GM23338 (cell line): ENCODE measurements around the gene UQCRC2. TPM values are rescaled to one million over a fixed set of nuclear protein-coding genes. Genes with fewer than 3 reads are reported as not detected.
A peak's percentile ranks its signal among the peaks of the same experiment; 100 is the strongest.

ENCODE experiments used
- ATAC-seq: fragments of 200-7000 bp; cut with Tn5 transposase; 3 replicates; pipeline ENCODE4 v1.9.1; 2020
- DNase-seq: peaks from one replicate; pipeline ENCODE4 v3.0.0-alpha.2; 2015; ENCODE audit warnings: low spot score
- H2AFZ ChIP-seq: fragments of 200-600 bp; sonication (generic); 2 replicates; pipeline ENCODE4 v1.8.0; 2016; ENCODE audit warnings: antibody characterized with exemption, mild to moderate bottlenecking, moderate library complexity
- H3F3A ChIP-seq: fragments of 200-600 bp; sonication (generic); replicated peaks from 2 replicates; pipeline ENCODE4 v1.8.0; 2017; ENCODE audit warnings: antibody characterized with exemption, mixed run types, low read depth
- H3K27ac ChIP-seq: fragments of 200-600 bp; sonication (generic); 2 replicates; pipeline ENCODE4 v1.6.1; 2016; ENCODE audit warnings: low read depth
- H3K27me3 ChIP-seq: fragments of 200-600 bp; sonication (generic); 2 replicates; pipeline ENCODE4 v1.8.0; 2016; ENCODE audit warnings: mild to moderate bottlenecking, mixed run types, moderate library complexity; ENCODE audit not compliant: insufficient read depth
- H3K36me3 ChIP-seq: fragments of 200-600 bp; sonication (generic); 2 replicates; pipeline ENCODE4 v1.8.0; 2016; ENCODE audit warnings: mild to moderate bottlenecking; ENCODE audit not compliant: insufficient read depth
- H3K4me1 ChIP-seq: fragments of 200-600 bp; sonication (generic); 2 replicates; pipeline ENCODE4 v1.8.0; 2016; ENCODE audit warnings: mild to moderate bottlenecking, moderate library complexity; ENCODE audit not compliant: insufficient read depth
- H3K4me2 ChIP-seq: fragments of 200-600 bp; sonication (generic); 2 replicates; pipeline ENCODE4 v1.7.1; 2017; ENCODE audit warnings: mixed run types
- H3K4me3 ChIP-seq: fragments of 200-600 bp; sonication (generic); 2 replicates; pipeline ENCODE4 v1.6.1; 2016; ENCODE audit warnings: mixed run types
- H3K79me2 ChIP-seq: fragments of 200-600 bp; sonication (generic); replicated peaks from 2 replicates; pipeline ENCODE4 v1.8.0; 2017; ENCODE audit warnings: mild to moderate bottlenecking; ENCODE audit not compliant: insufficient read depth
- H3K9me2 ChIP-seq: fragments of 200-600 bp; sonication (generic); 2 replicates; pipeline ENCODE4 v1.8.0; 2017; ENCODE audit not compliant: insufficient read depth
- H4K20me1 ChIP-seq: fragments of 200-600 bp; sonication (generic); replicated peaks from 2 replicates; pipeline ENCODE4 v1.8.0; 2017; ENCODE audit warnings: mild to moderate bottlenecking; ENCODE audit not compliant: insufficient read depth
- H3K27ac Mint-ChIP-seq: 2 replicates; pipeline ENCODE4 v1.8.0; 2020; ENCODE audit warnings: inconsistent platforms, mild to moderate bottlenecking, moderate library complexity, mixed read lengths
- H3K27me3 Mint-ChIP-seq: 3 replicates; pipeline ENCODE4 v1.8.0; 2022; ENCODE audit warnings: low read depth, mild to moderate bottlenecking, moderate library complexity, mixed read lengths, inconsistent platforms; ENCODE audit not compliant: insufficient read depth, poor library complexity
- H3K36me3 Mint-ChIP-seq: 3 replicates; pipeline ENCODE4 v1.8.0; 2021; ENCODE audit warnings: low read depth, mild to moderate bottlenecking, inconsistent platforms, moderate library complexity, mixed read lengths
- H3K4me1 Mint-ChIP-seq: 3 replicates; pipeline ENCODE4 v1.8.0; 2020; ENCODE audit warnings: mild to moderate bottlenecking, inconsistent platforms, mixed read lengths
- H3K4me3 Mint-ChIP-seq: 3 replicates; pipeline ENCODE4 v1.8.0; 2021; ENCODE audit warnings: moderate library complexity, mild to moderate bottlenecking, inconsistent platforms, mixed read lengths
- H3K9me3 Mint-ChIP-seq: 3 replicates; pipeline ENCODE4 v1.8.0; 2020; ENCODE audit warnings: moderate library complexity, mild to moderate bottlenecking, inconsistent platforms, mixed read lengths
- CREB1 ChIP-seq: fragments of 250-450 bp; sonication (Bioruptor Pico); IDR thresholded peaks from 2 replicates; pipeline ENCODE4 v1.5.0; 2020; ENCODE audit warnings: low read depth, mild to moderate bottlenecking, moderate library complexity
- CTCF ChIP-seq, 2 experiments: fragments of 200-600 bp in 1 of 2; sonication (generic) in 1 of 2; conservative IDR thresholded peaks; 2 replicates each; pipeline versions ENCODE4 v1.5.1 to v1.6.1; 2016 to 2017; ENCODE audit warnings: antibody characterized with exemption in 2 of 2, low read depth in 2 of 2, mild to moderate bottlenecking in 2 of 2, moderate library complexity in 1 of 2
- EZH2 ChIP-seq: fragments of 200-600 bp; sonication (generic); IDR thresholded peaks from one replicate; pipeline ENCODE4 v1.8.0; 2017; ENCODE audit warnings: antibody characterized with exemption, mild to moderate bottlenecking, low read depth; ENCODE audit not compliant: unreplicated experiment
- JUNB ChIP-seq: IDR thresholded peaks from one replicate; pipeline ENCODE4 v1.6.1; 2016; ENCODE audit warnings: antibody characterized with exemption; ENCODE audit not compliant: unreplicated experiment
- NANOG ChIP-seq: IDR thresholded peaks from 2 replicates; pipeline ENCODE4 v1.6.1; 2016; ENCODE audit warnings: antibody characterized with exemption, borderline replicate concordance
- REST ChIP-seq: IDR thresholded peaks from one replicate; pipeline ENCODE4 v1.6.1; 2018; ENCODE audit warnings: antibody characterized with exemption; ENCODE audit not compliant: unreplicated experiment
- ZNF114 ChIP-seq: fragments of 250-450 bp; sonication (Bioruptor Pico); IDR thresholded peaks from 2 replicates; pipeline ENCODE4 v1.5.0; 2020; ENCODE audit warnings: mild to moderate bottlenecking, moderate library complexity
- polyA plus RNA-seq: library from polyadenylated mRNA; unstranded; fragments of >200 nt; fragmentation: Nextera tagmentation; extraction: Ambion mirVana; gene quantifications from 2 replicates; pipeline ENCODE4 v1.2.1, GENCODE V29; 2016
- total RNA-seq: library from RNA; depleted of rRNA; stranded (reverse); fragments of >200 nt; shearing (Covaris generic); gene quantifications from 2 replicates; pipeline ENCODE4 v1.2.3, GENCODE V29; 2014

UQCRC2 gene
- total and polyA plus RNA-seq, 2 experiments from 2014 or later = 88.0 to 122 TPM

- Histone ChIP-seq H3K9me2 (no peaks in the 10 kb centered on the region), H3K27ac (no peak overlapping the region), H2AFZ (no peak overlapping the region), H3K4me1 (peaks cover 6% of the 10 kb centered on the region; the same call in 1 of the 2 replicates), H3K27me3 (no peaks in the 10 kb centered on the region), H3F3A (no peaks in the 10 kb centered on the region), H3K36me3 (no peaks in the 10 kb centered on the region), H3K4me2 (no peak overlapping the region), H3K79me2 (peaks cover 44% of the 10 kb centered on the region), H3K4me3 (no peak overlapping the region; the same call in 1 of the 2 replicates), H4K20me1 (peaks cover 9% of the 10 kb centered on the region)
- ATAC-seq (no peak), DNase-seq (peak; percentile 17)
- no peak overlapping the region for H3K27ac Mint-ChIP-seq
- peaks cover 4% of the 10 kb centered on the region for H3K27me3 Mint-ChIP-seq
- H3K4me1 Mint-ChIP-seq = peaks cover 5% of the 10 kb centered on the region; the same call in 2 of the 3 replicates
- H3K4me3 Mint-ChIP-seq = peak overlapping the region; percentile 30; the same call in 1 of the 3 replicates
- no peak for TF ChIP-seq EZH2
- TF ChIP-seq CTCF (conservative IDR thresholded peaks at IDR 0.05; ENCODE audit: low read depth in 2 of 2) = peak; percentile 44 to 48; a peak in 3 of 4 replicates
- H3K36me3 Mint-ChIP-seq = peaks cover 2% of the 10 kb centered on the region; the same call in 1 of the 3 replicates
- H3K9me3 Mint-ChIP-seq = no peaks in the 10 kb centered on the region
Measured at GRCh38 chr16:21950782-21951521, 2.2 kb upstream of the UQCRC2 start.

GRCh38 chr16:21952040-21952792 is 945 bp upstream of the UQCRC2 start:
- H3K4me1 ChIP-seq = peaks cover 6% of the 10 kb centered on the region; the same call in 1 of the 2 replicates
- Mint-ChIP-seq H3K4me1 (peaks cover 5% of the 10 kb centered on the region; the same call in 2 of the 3 replicates), H3K36me3 (peaks cover 2% of the 10 kb centered on the region), H3K27ac (peak overlapping the region; percentile 100), H3K9me3 (no peaks in the 10 kb centered on the region), H3K4me3 (peak overlapping the region; percentile 98), H3K27me3 (peaks cover 4% of the 10 kb centered on the region)
- H3K27me3 ChIP-seq = no peaks in the 10 kb centered on the region
- peak overlapping the region; percentile 87 for H3K4me3 ChIP-seq
- ATAC-seq (peak; percentile 77), DNase-seq (peak; percentile 87)
- 0 out of 2 replicates have a peak, but pooled peaks cover 1% of the 10 kb centered on the region for H3K36me3 ChIP-seq
- H3K4me2 ChIP-seq = peak overlapping the region; percentile 99
- H2AFZ ChIP-seq = peak overlapping the region; percentile 86; the same call in 1 of the 2 replicates
- peaks cover 56% of the 10 kb centered on the region for H3K79me2 ChIP-seq
- peaks cover 9% of the 10 kb centered on the region for H4K20me1 ChIP-seq
- peak overlapping the region; percentile 94 for H3K27ac ChIP-seq
- H3K9me2 ChIP-seq = no peaks in the 10 kb centered on the region
- H3F3A ChIP-seq = no peaks in the 10 kb centered on the region
- no peak for TF ChIP-seq EZH2
- TF ChIP-seq NANOG = no peak
- no peak for TF ChIP-seq CTCF (conservative IDR thresholded peaks at IDR 0.05; ENCODE audit: low read depth in 2 of 2)
- no peak for TF ChIP-seq JUNB
- TF ChIP-seq CREB1 = no peak
- no peak for TF ChIP-seq ZNF114 (CRISPR knock-in tag)
- no peak for TF ChIP-seq REST
